GM12891 (cell line): ENCODE results near the gene SLC28A1.
"Not testable (repeated sequence)": the region's sequence is repeated elsewhere in the genome, so short reads cannot be mapped to it uniquely, and the experiment has no call there.

Experiments used
- DNase-seq: peaks from one replicate; pipeline ENCODE4 v3.0.0; 2011; ENCODE audit warnings: low spot score; ENCODE audit not compliant: insufficient read length
- FAIRE-seq: peaks from 2 replicates; lab custom pipeline; 2011; peaks lifted over from hg19 to GRCh38; lab: Jason Lieb, UNC
- PAX5 ChIP-seq: IDR thresholded peaks from 2 replicates; pipeline ENCODE4 v1.6.1; 2011; ENCODE audit warnings: low read length, moderate library complexity, mild to moderate bottlenecking; ENCODE audit not compliant: insufficient read depth, severe bottlenecking
- POLR2A ChIP-seq: IDR thresholded peaks from 2 replicates; pipeline ENCODE4 v1.6.1; 2011; ENCODE audit warnings: low read depth, low read length, control low read depth
- POLR2AphosphoS5 ChIP-seq: IDR thresholded peaks from 2 replicates; pipeline ENCODE4 v1.6.1; 2011; ENCODE audit warnings: low read depth, low read length, control low read depth
- POU2F2 ChIP-seq: IDR thresholded peaks from 2 replicates; pipeline ENCODE4 v1.6.1; 2011; ENCODE audit warnings: low read depth, mild to moderate bottlenecking, control low read depth, low read length, moderate library complexity
- SPI1 ChIP-seq: IDR thresholded peaks from 2 replicates; pipeline ENCODE4 v1.6.1; 2011; ENCODE audit warnings: low read depth, low read length, control low read depth
- TAF1 ChIP-seq: IDR thresholded peaks from 2 replicates; pipeline ENCODE4 v1.6.1; 2011; ENCODE audit warnings: low read depth, low read length, control low read depth

SLC28A1 gene

GRCh38 chr15:84872009-84872910 is 12.2 kb upstream of the SLC28A1 start:
- FAIRE-seq (no peak), DNase-seq (no peak)
- TF ChIP-seq TAF1, result no peak
- no peak for TF ChIP-seq SPI1
- no peak for TF ChIP-seq PAX5
- no peak for TF ChIP-seq POLR2AphosphoS5
- TF ChIP-seq POLR2A, result no peak
- no peak for TF ChIP-seq POU2F2

- TF ChIP-seq POLR2A, result no peak
- no peak for TF ChIP-seq SPI1
- FAIRE-seq, result no peak
- no peak for DNase-seq
Observed at GRCh38 chr15:84873997-84874396, 10.5 kb upstream of the SLC28A1 start.

- FAIRE-seq (no peak), DNase-seq (no peak)
- TF ChIP-seq PAX5 (no peak), POU2F2 (no peak), TAF1 (no peak)
Observed at GRCh38 chr15:84874981-84875699, 9.3 kb upstream of the SLC28A1 start.

GRCh38 chr15:84876269-84876668 is 8.2 kb upstream of the SLC28A1 start:
- TF ChIP-seq PAX5 (no peak), TAF1 (no peak), SPI1 (no peak), POU2F2 (no peak), POLR2A (no peak), POLR2AphosphoS5 (no peak)
- DNase-seq (no peak), FAIRE-seq (no peak)

GRCh38 chr15:84877701-84878100 is 6.8 kb upstream of the SLC28A1 start:
- not testable (repeated sequence) for DNase-seq, FAIRE-seq

- DNase-seq (peak; percentile 56), FAIRE-seq (peak; percentile 55)
- no peak for TF ChIP-seq SPI1
Observed at GRCh38 chr15:84878504-84878903, 6.0 kb upstream of the SLC28A1 start.

- TF ChIP-seq TAF1 (no peak), POLR2A (no peak), SPI1 (no peak), POU2F2 (no peak), POLR2AphosphoS5 (no peak), PAX5 (no peak)
- DNase-seq, result no peak
- no peak for FAIRE-seq
Observed at GRCh38 chr15:84879088-84879780, 5.2 kb upstream of the SLC28A1 start.

GRCh38 chr15:84880007-84880406 is 4.5 kb upstream of the SLC28A1 start:
- DNase-seq, result no peak
- no peak for FAIRE-seq
- TF ChIP-seq POLR2A, result no peak
- TF ChIP-seq PAX5, result no peak
- TF ChIP-seq POU2F2, result no peak
- no peak for TF ChIP-seq SPI1
- TF ChIP-seq TAF1, result no peak
- no peak for TF ChIP-seq POLR2AphosphoS5

GRCh38 chr15:84880822-84881519 is 3.5 kb upstream of the SLC28A1 start:
- FAIRE-seq, result no peak
- no peak for TF ChIP-seq TAF1
- TF ChIP-seq POLR2A, result no peak
- TF ChIP-seq POU2F2, result no peak
- TF ChIP-seq PAX5, result no peak
- no peak for TF ChIP-seq SPI1
- no peak for TF ChIP-seq POLR2AphosphoS5
- no peak for DNase-seq
